H1 (cell line): Measurements from ENCODE around the gene MROH8.

Source experiments
- GABPA ChIP-seq: IDR thresholded peaks from 2 replicates; pipeline ENCODE4 v1.6.1; 2011; ENCODE audit warnings: mild to moderate bottlenecking, low read length, moderate library complexity, borderline replicate concordance; ENCODE audit not compliant: insufficient read depth
- HDAC2 ChIP-seq, 2 experiments: fragments of 300-600 bp in 1 of 2; sonication (generic) in 1 of 2; IDR thresholded peaks; 2 replicates each; pipeline ENCODE4 v1.6.1; 2011 to 2012; ENCODE audit warnings: low read depth in 2 of 2, low read length in 2 of 2, mild to moderate bottlenecking in 2 of 2, moderate library complexity in 2 of 2, borderline replicate concordance in 1 of 2, inconsistent platforms in 1 of 2
- JUND ChIP-seq: IDR thresholded peaks from 2 replicates; pipeline ENCODE4 v1.6.1; 2011; ENCODE audit warnings: mild to moderate bottlenecking, improper control_type of control experiment, low read length
- POLR2A ChIP-seq, 2 experiments: IDR thresholded peaks; 1 replicate in 1 of 2; 2 replicates in 1 of 2; pipeline ENCODE4 v1.6.1; 2011; ENCODE audit warnings: low read depth in 2 of 2, low read length in 2 of 2, mild to moderate bottlenecking in 2 of 2; ENCODE audit errors: control extremely low read depth in 1 of 2
- RBBP5 ChIP-seq: IDR thresholded peaks from 2 replicates; pipeline ENCODE4 v1.7.1; 2012; ENCODE audit warnings: low read depth, mild to moderate bottlenecking, inconsistent platforms, low read length, moderate library complexity, borderline replicate concordance
- SP1 ChIP-seq: IDR thresholded peaks from 2 replicates; pipeline ENCODE4 v1.6.1; 2011; ENCODE audit warnings: low read depth, low read length
- TF ChIP-seq, protein P1 (sequence below): IDR thresholded peaks from 2 replicates; pipeline ENCODE4 v1.6.1; 2012; ENCODE audit warnings: low read length, inconsistent platforms

DNA sequence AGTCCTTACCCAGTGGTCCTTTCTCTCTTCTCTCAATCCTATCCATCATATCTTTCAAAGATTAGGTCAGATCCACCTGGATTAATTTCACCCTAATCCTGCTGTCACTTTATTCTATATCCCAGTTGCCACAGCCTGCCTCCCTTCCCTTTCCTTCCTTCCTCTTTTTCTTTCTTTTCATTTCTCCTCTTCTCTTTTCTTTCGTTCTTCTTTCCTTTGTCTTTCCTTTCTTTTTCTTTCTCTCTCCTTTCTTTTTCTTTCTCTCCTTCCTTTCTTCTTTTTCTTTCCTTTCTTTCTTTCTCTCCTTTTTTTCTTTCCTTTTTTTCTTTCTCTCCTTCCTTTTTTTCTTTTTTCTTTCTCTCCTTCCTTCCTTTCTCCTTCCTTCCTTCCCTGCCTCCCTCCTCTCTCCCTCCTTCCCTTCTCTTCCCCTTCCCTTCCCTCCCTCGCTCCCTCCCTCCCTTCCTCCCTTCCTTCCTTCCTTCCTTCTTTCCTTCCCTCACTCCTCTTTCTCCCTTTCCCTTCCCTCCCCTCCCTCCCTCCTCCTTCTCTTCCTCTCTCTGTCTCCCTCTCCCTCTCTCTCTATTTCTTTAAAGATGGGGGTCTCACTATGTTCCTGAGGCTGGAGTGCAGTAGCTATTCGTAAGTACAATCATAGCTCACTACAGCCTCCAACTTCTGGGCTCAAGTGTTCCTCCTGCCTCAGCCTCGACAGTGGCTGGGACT lies 15.4 kb downstream of the MROH8 start:
- TF ChIP-seq GABPA (no peak), SP1 (no peak), JUND (no peak), RBBP5 (no peak), HDAC2 (IDR thresholded peaks at IDR 0.05; ENCODE audit: borderline replicate concordance in 1 of 2, low read depth in 2 of 2, low read length in 2 of 2) (no peak), POLR2A (IDR thresholded peaks at IDR 0.05; ENCODE audit: control extremely low read depth in 1 of 2, low read depth in 2 of 2, low read length in 2 of 2) (no peak)
- TF ChIP-seq, protein P1, sequence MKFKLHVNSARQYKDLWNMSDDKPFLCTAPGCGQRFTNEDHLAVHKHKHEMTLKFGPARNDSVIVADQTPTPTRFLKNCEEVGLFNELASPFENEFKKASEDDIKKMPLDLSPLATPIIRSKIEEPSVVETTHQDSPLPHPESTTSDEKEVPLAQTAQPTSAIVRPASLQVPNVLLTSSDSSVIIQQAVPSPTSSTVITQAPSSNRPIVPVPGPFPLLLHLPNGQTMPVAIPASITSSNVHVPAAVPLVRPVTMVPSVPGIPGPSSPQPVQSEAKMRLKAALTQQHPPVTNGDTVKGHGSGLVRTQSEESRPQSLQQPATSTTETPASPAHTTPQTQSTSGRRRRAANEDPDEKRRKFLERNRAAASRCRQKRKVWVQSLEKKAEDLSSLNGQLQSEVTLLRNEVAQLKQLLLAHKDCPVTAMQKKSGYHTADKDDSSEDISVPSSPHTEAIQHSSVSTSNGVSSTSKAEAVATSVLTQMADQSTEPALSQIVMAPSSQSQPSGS = no peak
